ENCODE data around the gene RNF144B. TPM values are rescaled to one million over a fixed set of nuclear protein-coding genes. Genes with fewer than 3 reads are reported as not detected.

RNF144B gene
- polyA plus RNA-seq, 3 donors: 25.6 to 31.0 (median 27.9) TPM

DNA sequence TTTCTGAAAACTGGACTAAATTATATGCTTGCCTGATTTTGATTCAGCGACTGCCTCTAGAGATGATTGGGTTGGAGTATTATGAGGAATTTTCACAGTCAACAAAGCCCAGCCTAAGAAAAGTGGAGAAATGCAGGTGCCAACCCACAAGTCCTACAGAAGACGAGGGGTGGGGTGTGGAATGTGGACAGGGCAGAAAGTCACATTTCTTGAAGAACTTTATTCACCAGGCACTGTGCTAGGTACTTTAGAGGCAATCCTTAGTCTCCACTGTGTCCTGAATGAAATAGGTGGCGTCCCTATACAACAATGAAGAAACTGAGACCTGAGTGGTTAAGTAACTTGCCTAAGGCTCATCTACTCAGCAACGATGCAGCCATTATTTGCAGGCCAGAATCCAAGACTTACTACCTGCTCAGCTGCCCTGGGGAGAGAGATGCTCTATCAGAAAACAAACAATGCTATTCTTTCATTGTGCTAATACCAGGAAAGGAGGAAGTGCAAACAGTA lies 106.3 kb downstream of the RNF144B start:
- Histone ChIP-seq H3K4me1 (ENCODE audit: control insufficient read depth in 1 of 2, insufficient read depth in 2 of 2, low read length in 2 of 2) (no peaks in the 10 kb centered on the region), H3K27ac (ENCODE audit: low read depth in 1 of 2, low read length in 2 of 2) (no peak overlapping the region), H4K20me1 (ENCODE audit: insufficient read depth, low read length) (no peaks in the 10 kb centered on the region), H3K79me2 (ENCODE audit: insufficient read depth, low read length) (no peaks in the 10 kb centered on the region), H3K36me3 (replicated peaks in 1 of 2; ENCODE audit: control insufficient read depth in 1 of 2, insufficient read depth in 2 of 2, low read length in 2 of 2) (no peaks in the 10 kb centered on the region), H3K9ac (ENCODE audit: insufficient read depth, low read length, poor library complexity, severe bottlenecking) (no peak overlapping the region), H3K27me3 (ENCODE audit: control insufficient read depth in 2 of 2, insufficient read depth in 2 of 2, low read length in 2 of 2) (no peaks in the 10 kb centered on the region), H3K9me3 (replicated peaks in 1 of 2; ENCODE audit: control insufficient read depth in 1 of 2, insufficient read depth in 1 of 2, low read length in 2 of 2) (no peaks in the 10 kb centered on the region), H3K4me2 (replicated peaks; ENCODE audit: extremely low read depth, low read length, poor library complexity, severe bottlenecking) (no peak overlapping the region), H2AFZ (ENCODE audit: insufficient read depth, low read depth, low read length, poor library complexity, severe bottlenecking) (no peak overlapping the region), H3K4me3 (replicated peaks in 1 of 3; ENCODE audit: low read depth in 2 of 3, low read length in 3 of 3) (no peak overlapping the region)
- WGBS (ENCODE audit: insufficient coverage): 80% methylated on average over 1 of the region's 4 CpGs
- DNase-seq: no peak
- H3K9me3 Mint-ChIP-seq: peaks cover 0 to 2% (median 0%) of the 10 kb centered on the region in 7 donors
- intact Hi-C loops (cut with micrococcal nuclease): no loop called here
- H3K36me3 Mint-ChIP-seq: no peaks in the 10 kb centered on the region
- H3K27ac Mint-ChIP-seq: no peak overlapping the region
- TF ChIP-seq, protein P1, sequence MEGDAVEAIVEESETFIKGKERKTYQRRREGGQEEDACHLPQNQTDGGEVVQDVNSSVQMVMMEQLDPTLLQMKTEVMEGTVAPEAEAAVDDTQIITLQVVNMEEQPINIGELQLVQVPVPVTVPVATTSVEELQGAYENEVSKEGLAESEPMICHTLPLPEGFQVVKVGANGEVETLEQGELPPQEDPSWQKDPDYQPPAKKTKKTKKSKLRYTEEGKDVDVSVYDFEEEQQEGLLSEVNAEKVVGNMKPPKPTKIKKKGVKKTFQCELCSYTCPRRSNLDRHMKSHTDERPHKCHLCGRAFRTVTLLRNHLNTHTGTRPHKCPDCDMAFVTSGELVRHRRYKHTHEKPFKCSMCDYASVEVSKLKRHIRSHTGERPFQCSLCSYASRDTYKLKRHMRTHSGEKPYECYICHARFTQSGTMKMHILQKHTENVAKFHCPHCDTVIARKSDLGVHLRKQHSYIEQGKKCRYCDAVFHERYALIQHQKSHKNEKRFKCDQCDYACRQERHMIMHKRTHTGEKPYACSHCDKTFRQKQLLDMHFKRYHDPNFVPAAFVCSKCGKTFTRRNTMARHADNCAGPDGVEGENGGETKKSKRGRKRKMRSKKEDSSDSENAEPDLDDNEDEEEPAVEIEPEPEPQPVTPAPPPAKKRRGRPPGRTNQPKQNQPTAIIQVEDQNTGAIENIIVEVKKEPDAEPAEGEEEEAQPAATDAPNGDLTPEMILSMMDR (IDR thresholded peaks at IDR 0.05): no peak
- no peak overlapping the region for H3K4me3 Mint-ChIP-seq
- H3K27me3 Mint-ChIP-seq (ENCODE audit: low read depth in 3 of 3): peaks cover 0 to 2% (median 0%) of the 10 kb centered on the region in 3 donors
- H3K4me1 Mint-ChIP-seq: peaks cover 10% of the 10 kb centered on the region

DNA sequence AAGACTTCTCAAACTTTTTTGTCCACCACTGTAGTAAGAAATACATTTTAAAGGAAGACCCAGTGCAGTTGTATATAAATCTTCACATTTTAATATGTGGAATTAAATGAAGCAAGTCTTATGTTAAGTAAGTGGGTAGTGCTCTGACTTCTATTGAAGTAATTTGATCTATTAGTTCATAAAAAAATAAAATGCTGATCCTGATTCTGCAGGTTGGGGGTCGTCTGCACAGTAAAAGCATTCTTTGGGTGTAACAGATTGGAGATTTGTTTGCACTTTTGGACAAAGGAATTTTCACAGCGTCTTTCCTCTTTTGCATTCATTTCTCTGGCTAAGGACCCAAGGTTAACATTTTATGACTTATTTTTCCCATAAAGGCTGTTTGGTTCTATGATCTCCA lies 106.8 kb downstream of the RNF144B start:
- H3K4me3 ChIP-seq (replicated peaks in 1 of 3; ENCODE audit: low read depth in 2 of 3, low read length in 3 of 3): no peak overlapping the region
- Mint-ChIP-seq H3K9me3 (peaks cover 0 to 2% (median 0%) of the 10 kb centered on the region in 7 donors), H3K27ac (no peak overlapping the region), H3K4me3 (no peak overlapping the region), H3K4me1 (peaks cover 10% of the 10 kb centered on the region), H3K27me3 (ENCODE audit: low read depth in 3 of 3) (peaks cover 0 to 2% (median 0%) of the 10 kb centered on the region in 3 donors), H3K36me3 (no peaks in the 10 kb centered on the region)
- DNase-seq: no peak
- no peak overlapping the region for H3K9ac ChIP-seq (ENCODE audit: insufficient read depth, low read length, poor library complexity, severe bottlenecking)
- no peaks in the 10 kb centered on the region for H3K4me1 ChIP-seq (ENCODE audit: control insufficient read depth in 1 of 2, insufficient read depth in 2 of 2, low read length in 2 of 2)
- H3K36me3 ChIP-seq (replicated peaks in 1 of 2; ENCODE audit: control insufficient read depth in 1 of 2, insufficient read depth in 2 of 2, low read length in 2 of 2): no peaks in the 10 kb centered on the region
- no peaks in the 10 kb centered on the region for H4K20me1 ChIP-seq (ENCODE audit: insufficient read depth, low read length)
- no peaks in the 10 kb centered on the region for H3K79me2 ChIP-seq (ENCODE audit: insufficient read depth, low read length)
- H3K27me3 ChIP-seq (ENCODE audit: control insufficient read depth in 2 of 2, insufficient read depth in 2 of 2, low read length in 2 of 2): no peaks in the 10 kb centered on the region
- TF ChIP-seq, protein P1 (IDR thresholded peaks at IDR 0.05): no peak
- no CpG with 5 or more reads among the region's 2 CpGs for WGBS (ENCODE audit: insufficient coverage)
- intact Hi-C loops (cut with micrococcal nuclease): no loop called here
- no peak overlapping the region for H3K27ac ChIP-seq (ENCODE audit: low read depth in 1 of 2, low read length in 2 of 2)
- H3K4me2 ChIP-seq (replicated peaks; ENCODE audit: extremely low read depth, low read length, poor library complexity, severe bottlenecking): no peak overlapping the region
- H3K9me3 ChIP-seq (replicated peaks in 1 of 2; ENCODE audit: control insufficient read depth in 1 of 2, insufficient read depth in 1 of 2, low read length in 2 of 2): no peaks in the 10 kb centered on the region
- H2AFZ ChIP-seq (ENCODE audit: insufficient read depth, low read depth, low read length, poor library complexity, severe bottlenecking): no peak overlapping the region
